Naive thymus-derived CD4-positive, alpha-beta T cell (primary cell): ENCODE data around the gene GNA14. TPM values are rescaled to one million over a fixed set of nuclear protein-coding genes. Genes with fewer than 3 reads are reported as not detected.
"Not testable (repeated sequence)": the region's sequence is repeated elsewhere in the genome, so short reads cannot be mapped to it uniquely, and the experiment has no call there.

Experiments used
- ATAC-seq: fragments of 150-1000 bp; cut with Tn5 transposase; 2 replicates; pipeline ENCODE4 v1.10.0; 2021; ENCODE audit warnings: mild to moderate bottlenecking, moderate library complexity
- CTCF ChIA-PET: fragments of 350-600 bp; sonication (Branson Sonifier 250); formaldehyde crosslinking; loops from one replicate; lab custom pipeline; 2021; ENCODE audit warnings: antibody characterized with exemption; lab: Charles Lee
- POLR2A ChIA-PET: fragments of 350-600 bp; sonication (Branson Sonifier 250); formaldehyde crosslinking; loops from one replicate; lab custom pipeline; 2021; ENCODE audit warnings: antibody characterized with exemption, inconsistent platforms; lab: Charles Lee
- DNase-seq, 9 donors: peaks; one replicate each; pipeline versions ENCODE4 v3.0.0 to v3.0.0-alpha.2; 2020 to 2022; ENCODE audit warnings: mixed read lengths in 1 of 9
- H3K27ac ChIP-seq: one replicate; pipeline ENCODE4 v1.7.0; 2013; ENCODE audit warnings: mild to moderate bottlenecking, low read depth, low read length, moderate library complexity
- H3K27me3 ChIP-seq, 2 donors: one replicate each; pipeline ENCODE4 v1.7.0; 2013; ENCODE audit warnings: low read length in 2 of 2, mild to moderate bottlenecking in 2 of 2, moderate library complexity in 2 of 2; ENCODE audit not compliant: control insufficient read depth in 2 of 2, insufficient read depth in 2 of 2
- H3K36me3 ChIP-seq, 3 experiments: 1 replicate in 2 of 3; 2 replicates in 1 of 3; pipeline ENCODE4 v1.7.0; 2013; ENCODE audit warnings: low read length in 3 of 3, mild to moderate bottlenecking in 3 of 3, moderate library complexity in 1 of 3; ENCODE audit not compliant: insufficient read depth in 3 of 3, control insufficient read depth in 2 of 3
- H3K4me1 ChIP-seq, 2 donors: one replicate each; pipeline ENCODE4 v1.7.0; 2013; ENCODE audit warnings: low read length in 2 of 2, mild to moderate bottlenecking in 2 of 2, moderate library complexity in 1 of 2; ENCODE audit not compliant: control insufficient read depth in 2 of 2, insufficient read depth in 2 of 2
- H3K4me3 ChIP-seq: 2 replicates; pipeline ENCODE4 v1.7.0; 2013; ENCODE audit warnings: mild to moderate bottlenecking, low read length
- H3K9me3 ChIP-seq, 3 experiments: 1 replicate in 2 of 3; 2 replicates in 1 of 3; pipeline ENCODE4 v1.7.0; 2013; ENCODE audit warnings: low read length in 3 of 3; ENCODE audit not compliant: control insufficient read depth in 2 of 3
- H3K27ac Mint-ChIP-seq, 9 donors: one replicate each; pipeline ENCODE4 v1.8.0; 2020 to 2022; ENCODE audit warnings: mixed read lengths in 9 of 9, mild to moderate bottlenecking in 8 of 9, moderate library complexity in 5 of 9, inconsistent platforms in 2 of 9
- H3K27me3 Mint-ChIP-seq, 5 donors: one replicate each; pipeline ENCODE4 v1.8.0; 2021 to 2022; ENCODE audit warnings: mixed read lengths in 5 of 5, mild to moderate bottlenecking in 1 of 5
- H3K36me3 Mint-ChIP-seq, 5 donors: one replicate each; pipeline ENCODE4 v1.8.0; 2020 to 2022; ENCODE audit warnings: mixed read lengths in 5 of 5, mild to moderate bottlenecking in 3 of 5, inconsistent platforms in 1 of 5
- H3K4me1 Mint-ChIP-seq, 7 donors: one replicate each; pipeline ENCODE4 v1.8.0; 2020 to 2022; ENCODE audit warnings: mixed read lengths in 7 of 7, mild to moderate bottlenecking in 3 of 7, inconsistent platforms in 1 of 7
- H3K4me3 Mint-ChIP-seq, 10 donors: one replicate each; pipeline ENCODE4 v1.8.0; 2020 to 2022; ENCODE audit warnings: mild to moderate bottlenecking in 10 of 10, mixed read lengths in 10 of 10, moderate library complexity in 6 of 10, inconsistent platforms in 2 of 10
- H3K9me3 Mint-ChIP-seq, 11 donors: one replicate each; pipeline ENCODE4 v1.8.0; 2020 to 2022; ENCODE audit warnings: mixed read lengths in 11 of 11, mild to moderate bottlenecking in 4 of 11, inconsistent platforms in 1 of 11, moderate library complexity in 1 of 11
- intact Hi-C, 2 donors: fragments of 100-400 bp; cut with micrococcal nuclease; formaldehyde crosslinking; loops; one replicate each; pipeline ENCODE4 v1.15.1; 2023
- polyA plus RNA-seq, 2 donors: library from polyadenylated mRNA; unstranded; fragments of 300-500 nt; fragmentation: Illumina TruSeq; gene quantifications; one replicate each; pipeline ENCODE4 v1.2.3, GENCODE V29; 2021
- total RNA-seq, 6 experiments: library from RNA in 5 of 6; stranded (reverse) in 5 of 6; gene quantifications; 1 replicate in 5 of 6; 2 replicates in 1 of 6; pipeline ENCODE4 v1.2.3 and lab custom pipeline; 2021 to 2026

Gene GNA14
- total and polyA plus RNA-seq, 7 experiments from 2014 or later = 0.34 TPM; not detected in 6

- Mint-ChIP-seq H3K4me1 (peaks cover 0 to 22% (median 14%) of the 10 kb centered on the region in 7 donors), H3K4me3 (peak overlapping the region; percentile 44 to 81 (median 72)), H3K27ac (no peak overlapping the region), H3K36me3 (peaks cover 0 to 2% (median 0%) of the 10 kb centered on the region in 5 donors), H3K9me3 (peaks cover 0 to 2% (median 0%) of the 10 kb centered on the region in 11 donors), H3K27me3 (peaks cover 40 to 61% (median 51%) of the 10 kb centered on the region in 5 donors)
- H3K4me3 ChIP-seq = peak overlapping the region; percentile 20
- no peaks in the 10 kb centered on the region for H3K9me3 ChIP-seq
- intact Hi-C loops = no loop called here
- no peaks in the 10 kb centered on the region for H3K27me3 ChIP-seq
- ATAC-seq = no peak
- no peaks in the 10 kb centered on the region for H3K4me1 ChIP-seq
- no peak overlapping the region for H3K27ac ChIP-seq
- POLR2A ChIA-PET = no interaction called here
- DNase-seq = peak in 1 of 9 donors; percentile 22
- CTCF ChIA-PET = no interaction called here
- no peaks in the 10 kb centered on the region for H3K36me3 ChIP-seq
These were observed 572 bp downstream of the GNA14 start for GRCh38 chr9:77647267-77648233.

GRCh38 chr9:77643871-77644270 lies 4.3 kb downstream of the GNA14 start:
- H3K4me1 Mint-ChIP-seq = peaks cover 0 to 21% (median 13%) of the 10 kb centered on the region in 7 donors
- Histone ChIP-seq H3K4me1 (no peaks in the 10 kb centered on the region), H3K36me3 (no peaks in the 10 kb centered on the region), H3K4me3 (no peak overlapping the region), H3K9me3 (no peaks in the 10 kb centered on the region), H3K27me3 (no peaks in the 10 kb centered on the region), H3K27ac (no peak overlapping the region)
- POLR2A ChIA-PET = no interaction called here
- H3K27ac Mint-ChIP-seq = no peak overlapping the region
- intact Hi-C loops = no loop called here
- ATAC-seq (no peak), DNase-seq (no peak)
- H3K9me3 Mint-ChIP-seq = peaks cover 0 to 2% (median 0%) of the 10 kb centered on the region in 11 donors
- peaks cover 35 to 57% (median 53%) of the 10 kb centered on the region in 5 donors for H3K27me3 Mint-ChIP-seq
- peaks cover 0 to 2% (median 0%) of the 10 kb centered on the region in 5 donors for H3K36me3 Mint-ChIP-seq
- H3K4me3 Mint-ChIP-seq = no peak overlapping the region
- CTCF ChIA-PET = no interaction called here

- H3K27me3 Mint-ChIP-seq = peaks cover 25 to 42% (median 39%) of the 10 kb centered on the region in 5 donors
- H3K36me3 ChIP-seq = no peaks in the 10 kb centered on the region
- no peaks in the 10 kb centered on the region for H3K4me1 ChIP-seq
- no peak overlapping the region for H3K4me3 ChIP-seq
- intact Hi-C loops = no loop called here
- ChIA-PET CTCF (no interaction called here), POLR2A (no interaction called here)
- no peak overlapping the region for H3K27ac ChIP-seq
- no peaks in the 10 kb centered on the region for H3K4me1 Mint-ChIP-seq
- no peak for DNase-seq
- no peaks in the 10 kb centered on the region for H3K9me3 ChIP-seq
- H3K36me3 Mint-ChIP-seq = no peaks in the 10 kb centered on the region
- H3K27me3 ChIP-seq = no peaks in the 10 kb centered on the region
- ATAC-seq = no peak
- no peak overlapping the region for H3K4me3 Mint-ChIP-seq
- H3K9me3 Mint-ChIP-seq = peaks cover 0 to 2% (median 0%) of the 10 kb centered on the region in 11 donors
- no peak overlapping the region for H3K27ac Mint-ChIP-seq
These were observed 7.2 kb downstream of the GNA14 start for GRCh38 chr9:77640741-77641580.

- no peaks in the 10 kb centered on the region for H3K4me1 Mint-ChIP-seq
- CTCF ChIA-PET = no interaction called here
- peaks cover 0 to 6% (median 1%) of the 10 kb centered on the region in 11 donors for H3K9me3 Mint-ChIP-seq
- Histone ChIP-seq H3K4me1 (no peaks in the 10 kb centered on the region), H3K9me3 (no peaks in the 10 kb centered on the region), H3K4me3 (no peak overlapping the region), H3K27ac (no peak overlapping the region), H3K36me3 (no peaks in the 10 kb centered on the region), H3K27me3 (no peaks in the 10 kb centered on the region)
- no peak for DNase-seq
- no peak for ATAC-seq
- peaks cover 0 to 7% (median 0%) of the 10 kb centered on the region in 5 donors for H3K27me3 Mint-ChIP-seq
- H3K4me3 Mint-ChIP-seq = no peak overlapping the region
- intact Hi-C loops = no loop called here
- POLR2A ChIA-PET = no interaction called here
- no peaks in the 10 kb centered on the region for H3K36me3 Mint-ChIP-seq
- H3K27ac Mint-ChIP-seq = no peak overlapping the region
These were observed 15.5 kb downstream of the GNA14 start for GRCh38 chr9:77632652-77633051.

DNA sequence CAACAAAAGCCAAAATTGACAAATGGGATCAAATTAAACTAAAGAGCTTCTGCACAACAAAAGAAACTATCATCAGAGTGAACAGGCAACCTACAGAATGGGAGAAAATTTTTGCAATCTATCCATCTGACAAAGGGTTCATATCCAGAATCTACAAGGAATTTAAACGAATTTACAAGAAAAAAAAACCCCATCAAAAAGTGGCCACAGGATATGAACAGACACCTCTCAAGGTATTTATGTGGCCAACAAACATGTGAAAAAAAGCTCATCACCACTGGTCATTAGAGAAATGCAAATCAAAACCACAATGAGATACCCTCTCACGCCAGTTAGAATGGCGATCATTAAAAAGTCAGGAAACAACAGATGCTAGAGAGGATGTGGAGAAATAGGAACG lies 19.3 kb downstream of the GNA14 start:
- H3K27me3 ChIP-seq, CTCF ChIA-PET, H3K4me3 Mint-ChIP-seq, H3K4me3 ChIP-seq, H3K27ac ChIP-seq, H3K4me1 ChIP-seq, POLR2A ChIA-PET, H3K27me3 Mint-ChIP-seq, H3K36me3 ChIP-seq, DNase-seq, intact Hi-C loops, H3K4me1 Mint-ChIP-seq, ATAC-seq, H3K9me3 ChIP-seq: not testable (repeated sequence)
- peaks cover 0 to 11% (median 0%) of the 10 kb centered on the region in 5 donors for H3K36me3 Mint-ChIP-seq
- H3K27ac Mint-ChIP-seq = peak overlapping the region in 1 of 9 donors; percentile 62
- H3K9me3 Mint-ChIP-seq = peaks cover 0 to 29% (median 9%) of the 10 kb centered on the region in 11 donors

DNA sequence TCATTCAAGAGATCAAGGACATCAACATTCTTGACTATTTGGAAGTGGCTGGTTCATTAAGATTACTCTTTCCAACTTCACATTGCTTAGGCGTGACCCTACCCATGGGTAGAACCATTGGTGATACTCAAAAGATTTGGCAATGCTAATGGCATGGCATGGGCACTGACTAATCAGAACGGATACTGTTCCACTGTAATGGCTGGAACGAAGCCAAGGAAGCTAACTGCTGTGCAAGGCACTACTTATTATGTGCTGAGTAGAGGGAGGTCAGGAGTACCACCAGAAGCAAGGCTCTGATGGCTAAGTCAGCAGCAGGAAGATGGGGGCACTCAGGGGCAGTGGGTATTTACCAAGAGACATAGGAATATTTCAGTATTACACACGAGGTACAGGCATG lies 31.9 kb downstream of the GNA14 start:
- no peaks in the 10 kb centered on the region for H3K36me3 ChIP-seq
- no peaks in the 10 kb centered on the region for H3K4me1 Mint-ChIP-seq
- H3K27ac ChIP-seq = no peak overlapping the region
- H3K27me3 ChIP-seq = no peaks in the 10 kb centered on the region
- peaks cover 0 to 12% (median 0%) of the 10 kb centered on the region in 11 donors for H3K9me3 Mint-ChIP-seq
- peaks cover 0 to 12% (median 0%) of the 10 kb centered on the region in 5 donors for H3K27me3 Mint-ChIP-seq
- ChIA-PET CTCF (no interaction called here), POLR2A (no interaction called here)
- peaks cover 0 to 3% (median 0%) of the 10 kb centered on the region in 5 donors for H3K36me3 Mint-ChIP-seq
- no peak for DNase-seq
- no peaks in the 10 kb centered on the region for H3K4me1 ChIP-seq
- intact Hi-C loops = no loop called here
- H3K9me3 ChIP-seq = no peaks in the 10 kb centered on the region
- no peak overlapping the region for H3K27ac Mint-ChIP-seq
- H3K4me3 ChIP-seq = no peak overlapping the region
- ATAC-seq = no peak
- H3K4me3 Mint-ChIP-seq = no peak overlapping the region
